Inferior parietal cortex (tissue), 1 donor: ENCODE measurements around the gene PKN2.
"Not testable (repeated sequence)": the region's sequence is repeated elsewhere in the genome, so short reads cannot be mapped to it uniquely, and the experiment has no call there.

Source experiments
- DNase-seq: peaks from one replicate; pipeline ENCODE4 v3.0.0-alpha.2; 2016; ENCODE audit errors: extremely low spot score

Gene PKN2

GRCh38 chr1:88877911-88878310, 193.8 kb downstream of the PKN2 start:
- DNase-seq: no peak

- no peak for DNase-seq
These were observed 194.7 kb downstream of the PKN2 start for GRCh38 chr1:88878731-88879130.

GRCh38 chr1:88880717-88881116, 196.6 kb downstream of the PKN2 start:
- not testable (repeated sequence) for DNase-seq

GRCh38 chr1:88883156-88883555, 199.1 kb downstream of the PKN2 start:
- DNase-seq: no peak
